Measurements from ENCODE around the gene DLG2. TPM values are rescaled to one million over a fixed set of nuclear protein-coding genes. Genes with fewer than 3 reads are reported as not detected.

The DLG2 gene
- total RNA-seq, 1 donor from 2014 or later: 1.8 TPM

DNA sequence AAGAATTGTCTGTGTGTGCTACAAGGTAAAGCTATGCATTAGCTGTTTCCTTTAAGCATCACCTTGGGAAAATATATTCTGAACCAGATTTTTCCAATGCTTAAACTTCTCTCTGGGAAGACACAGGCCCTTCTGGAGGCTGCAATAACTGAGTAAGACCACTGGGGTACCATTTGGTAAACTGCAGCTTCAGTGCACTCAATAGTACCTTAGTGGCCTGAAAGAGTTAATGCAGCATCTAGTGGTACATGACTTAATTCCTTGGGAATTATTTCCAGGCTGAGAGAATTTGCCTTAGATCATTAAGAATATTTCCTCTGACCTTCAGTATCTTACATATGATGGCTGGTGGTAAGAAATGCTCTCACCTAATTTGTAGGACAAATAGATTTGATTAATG, 727.4 kb downstream of the DLG2 start:
- H3K9ac ChIP-seq (ENCODE audit: low read length): no peak overlapping the region
- no peaks in the 10 kb centered on the region for H3K27me3 Mint-ChIP-seq (ENCODE audit: low read depth, unreplicated experiment)
- peaks cover 6% of the 10 kb centered on the region for H3K4me1 ChIP-seq (ENCODE audit: insufficient read depth, low read length)
- no peak overlapping the region for H3K27ac Mint-ChIP-seq (ENCODE audit: unreplicated experiment)
- FAIRE-seq (peak; percentile 41), DNase-seq (ENCODE audit: low read depth) (peak; percentile 53)
- TF ChIP-seq, protein P1, sequence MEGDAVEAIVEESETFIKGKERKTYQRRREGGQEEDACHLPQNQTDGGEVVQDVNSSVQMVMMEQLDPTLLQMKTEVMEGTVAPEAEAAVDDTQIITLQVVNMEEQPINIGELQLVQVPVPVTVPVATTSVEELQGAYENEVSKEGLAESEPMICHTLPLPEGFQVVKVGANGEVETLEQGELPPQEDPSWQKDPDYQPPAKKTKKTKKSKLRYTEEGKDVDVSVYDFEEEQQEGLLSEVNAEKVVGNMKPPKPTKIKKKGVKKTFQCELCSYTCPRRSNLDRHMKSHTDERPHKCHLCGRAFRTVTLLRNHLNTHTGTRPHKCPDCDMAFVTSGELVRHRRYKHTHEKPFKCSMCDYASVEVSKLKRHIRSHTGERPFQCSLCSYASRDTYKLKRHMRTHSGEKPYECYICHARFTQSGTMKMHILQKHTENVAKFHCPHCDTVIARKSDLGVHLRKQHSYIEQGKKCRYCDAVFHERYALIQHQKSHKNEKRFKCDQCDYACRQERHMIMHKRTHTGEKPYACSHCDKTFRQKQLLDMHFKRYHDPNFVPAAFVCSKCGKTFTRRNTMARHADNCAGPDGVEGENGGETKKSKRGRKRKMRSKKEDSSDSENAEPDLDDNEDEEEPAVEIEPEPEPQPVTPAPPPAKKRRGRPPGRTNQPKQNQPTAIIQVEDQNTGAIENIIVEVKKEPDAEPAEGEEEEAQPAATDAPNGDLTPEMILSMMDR (IDR thresholded peaks at IDR 0.05; ENCODE audit: insufficient read depth, low read depth, low read length): peak; percentile 66
- no peak for TF ChIP-seq EZH2 (IDR thresholded peaks at IDR 0.05; ENCODE audit: insufficient read depth, low read length)
- H3K36me3 Mint-ChIP-seq (ENCODE audit: low read depth, unreplicated experiment): no peaks in the 10 kb centered on the region
- H3K9me3 ChIP-seq (ENCODE audit: insufficient read depth, low read depth, low read length): no peaks in the 10 kb centered on the region
- no peaks in the 10 kb centered on the region for H3K27me3 ChIP-seq (ENCODE audit: insufficient read depth, low read length)
- no peaks in the 10 kb centered on the region for H4K20me1 ChIP-seq (ENCODE audit: insufficient read depth, low read length)
- no peaks in the 10 kb centered on the region for H3K9me3 Mint-ChIP-seq (ENCODE audit: unreplicated experiment)
- no peak overlapping the region for H3K27ac ChIP-seq (ENCODE audit: low read depth, low read length)
- H3K36me3 ChIP-seq (ENCODE audit: insufficient read depth, low read length): no peaks in the 10 kb centered on the region
- H3K4me1 Mint-ChIP-seq (ENCODE audit: low read depth, unreplicated experiment): peaks cover 7% of the 10 kb centered on the region
- no peak overlapping the region for H2AFZ ChIP-seq (ENCODE audit: low read depth, low read length)
- no peak overlapping the region for H3K4me3 Mint-ChIP-seq (ENCODE audit: unreplicated experiment)
- no peaks in the 10 kb centered on the region for H3K79me2 ChIP-seq (ENCODE audit: insufficient read depth, low read length)
- no peak overlapping the region for H3K4me3 ChIP-seq (ENCODE audit: insufficient read depth, low read depth, low read length)
- H3K4me2 ChIP-seq (ENCODE audit: low read length): no peak overlapping the region

DNA sequence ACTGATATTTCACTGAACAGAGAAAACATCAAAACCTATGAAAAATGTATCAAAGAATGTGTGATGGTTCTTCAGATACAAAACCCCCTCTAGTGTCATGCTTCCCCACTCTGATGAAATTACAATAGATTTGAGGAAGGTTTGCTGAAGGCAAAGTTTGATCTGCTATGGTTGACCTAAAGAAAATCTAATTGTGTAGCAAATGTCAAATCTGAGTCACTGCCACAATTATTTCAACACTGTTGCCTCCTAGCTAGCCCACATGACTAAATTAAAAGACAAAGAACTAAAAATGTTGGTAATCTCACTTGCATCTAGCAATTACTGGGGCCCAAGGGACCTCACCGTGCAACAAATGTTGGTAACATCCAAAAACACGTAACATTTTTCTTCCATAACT, 728.0 kb downstream of the DLG2 start:
- Mint-ChIP-seq H3K4me1 (ENCODE audit: low read depth, unreplicated experiment) (peaks cover 7% of the 10 kb centered on the region), H3K36me3 (ENCODE audit: low read depth, unreplicated experiment) (no peaks in the 10 kb centered on the region), H3K4me3 (ENCODE audit: unreplicated experiment) (no peak overlapping the region), H3K27ac (ENCODE audit: unreplicated experiment) (no peak overlapping the region), H3K27me3 (ENCODE audit: low read depth, unreplicated experiment) (no peaks in the 10 kb centered on the region), H3K9me3 (ENCODE audit: unreplicated experiment) (no peaks in the 10 kb centered on the region)
- Histone ChIP-seq H3K27ac (ENCODE audit: low read depth, low read length) (no peak overlapping the region), H3K9ac (ENCODE audit: low read length) (no peak overlapping the region), H3K9me3 (ENCODE audit: insufficient read depth, low read depth, low read length) (no peaks in the 10 kb centered on the region), H3K4me2 (ENCODE audit: low read length) (no peak overlapping the region), H3K79me2 (ENCODE audit: insufficient read depth, low read length) (no peaks in the 10 kb centered on the region), H3K36me3 (ENCODE audit: insufficient read depth, low read length) (no peaks in the 10 kb centered on the region), H2AFZ (ENCODE audit: low read depth, low read length) (no peak overlapping the region), H3K27me3 (ENCODE audit: insufficient read depth, low read length) (no peaks in the 10 kb centered on the region), H3K4me3 (ENCODE audit: insufficient read depth, low read depth, low read length) (no peak overlapping the region), H4K20me1 (ENCODE audit: insufficient read depth, low read length) (no peaks in the 10 kb centered on the region), H3K4me1 (ENCODE audit: insufficient read depth, low read length) (peaks cover 6% of the 10 kb centered on the region)
- FAIRE-seq (no peak), DNase-seq (ENCODE audit: low read depth) (no peak)
- TF ChIP-seq EZH2 (IDR thresholded peaks at IDR 0.05; ENCODE audit: insufficient read depth, low read length): no peak
- TF ChIP-seq, protein P1 (IDR thresholded peaks at IDR 0.05; ENCODE audit: insufficient read depth, low read depth, low read length): no peak

DNA sequence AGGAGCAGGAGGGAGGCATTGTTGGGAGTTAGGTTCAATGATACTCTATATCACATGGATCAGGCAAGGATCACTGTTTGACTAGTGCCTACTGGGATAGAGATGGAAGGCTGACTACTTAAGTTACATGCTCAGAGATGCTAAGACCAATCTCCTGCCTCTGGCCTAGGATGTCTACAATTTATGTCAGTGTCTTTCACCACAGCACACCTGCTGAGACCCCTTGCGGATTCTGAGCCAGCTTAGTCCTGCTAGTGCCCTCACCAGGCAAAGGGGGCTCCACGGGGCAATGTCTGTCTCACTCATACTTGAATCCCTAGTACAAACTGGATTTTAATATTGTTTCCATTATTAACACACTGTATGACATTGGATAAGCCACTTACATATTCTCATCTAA, 732.5 kb downstream of the DLG2 start:
- Histone ChIP-seq H3K27me3 (ENCODE audit: insufficient read depth, low read length) (no peaks in the 10 kb centered on the region), H3K27ac (ENCODE audit: low read depth, low read length) (no peak overlapping the region), H3K79me2 (ENCODE audit: insufficient read depth, low read length) (no peaks in the 10 kb centered on the region), H3K9me3 (ENCODE audit: insufficient read depth, low read depth, low read length) (no peaks in the 10 kb centered on the region), H3K4me1 (ENCODE audit: insufficient read depth, low read length) (peaks cover 6% of the 10 kb centered on the region), H3K9ac (ENCODE audit: low read length) (no peak overlapping the region), H2AFZ (ENCODE audit: low read depth, low read length) (no peak overlapping the region), H3K4me2 (ENCODE audit: low read length) (no peak overlapping the region), H3K4me3 (ENCODE audit: insufficient read depth, low read depth, low read length) (no peak overlapping the region), H4K20me1 (ENCODE audit: insufficient read depth, low read length) (no peaks in the 10 kb centered on the region), H3K36me3 (ENCODE audit: insufficient read depth, low read length) (no peaks in the 10 kb centered on the region)
- no peak for TF ChIP-seq EZH2 (IDR thresholded peaks at IDR 0.05; ENCODE audit: insufficient read depth, low read length)
- Mint-ChIP-seq H3K4me3 (ENCODE audit: unreplicated experiment) (no peak overlapping the region), H3K27ac (ENCODE audit: unreplicated experiment) (no peak overlapping the region), H3K4me1 (ENCODE audit: low read depth, unreplicated experiment) (peaks cover 14% of the 10 kb centered on the region), H3K9me3 (ENCODE audit: unreplicated experiment) (no peaks in the 10 kb centered on the region), H3K36me3 (ENCODE audit: low read depth, unreplicated experiment) (no peaks in the 10 kb centered on the region), H3K27me3 (ENCODE audit: low read depth, unreplicated experiment) (no peaks in the 10 kb centered on the region)
- DNase-seq (ENCODE audit: low read depth): no peak
- FAIRE-seq: no peak
